ENCODE data around the gene LKAAEAR1.

Gene LKAAEAR1

DNA sequence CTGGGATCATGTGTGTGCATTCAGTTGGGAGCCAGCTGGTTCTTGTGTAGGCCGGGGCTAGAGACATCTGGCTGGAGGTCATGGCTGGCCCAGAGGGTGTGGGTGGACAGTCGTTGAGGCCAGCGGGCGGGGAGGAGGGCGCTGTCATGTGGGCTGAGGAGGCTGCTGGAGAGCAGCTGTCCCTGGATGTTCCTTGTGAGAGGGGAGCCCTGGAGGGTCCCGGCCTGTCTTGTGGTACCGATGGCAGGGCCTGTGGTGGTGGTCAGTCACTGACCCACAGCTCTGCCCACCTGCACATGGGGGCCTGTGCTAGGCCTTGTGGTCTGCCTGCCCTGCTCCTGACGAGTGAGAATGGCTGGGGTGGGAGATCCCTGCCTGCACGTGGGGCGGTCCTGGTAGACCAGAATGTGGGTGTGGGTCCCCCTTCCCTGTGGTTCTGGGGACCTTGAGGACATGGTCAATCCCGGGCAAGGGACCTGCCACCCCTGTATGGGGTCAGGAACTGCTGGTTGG, 50.2 kb downstream of the LKAAEAR1 start:
- no peak for DNase-seq

Data from hematopoietic multipotent progenitor cell treated with erythropoietin and hydrocortisone succinate and interleukin-3 and kit ligand, for 6 days (in vitro differentiated cells).